Osteoblast (primary cell): ENCODE data around the gene MAGEB10. TPM values are rescaled to one million over a fixed set of nuclear protein-coding genes. Genes with fewer than 3 reads are reported as not detected.

Experiments
- DNase-seq: peaks from one replicate; pipeline ENCODE4 v3.0.0; 2011; ENCODE audit warnings: low spot score, mixed read lengths; ENCODE audit not compliant: insufficient read length; ENCODE audit errors: missing footprints
- H2AFZ ChIP-seq: 2 replicates; pipeline ENCODE4 v1.6.0; 2011; ENCODE audit warnings: mild to moderate bottlenecking, low read length
- H3K27ac ChIP-seq: 2 replicates; pipeline ENCODE4 v1.5.1; 2011; ENCODE audit warnings: mild to moderate bottlenecking, low read depth, low read length, moderate library complexity
- H3K27me3 ChIP-seq: 2 replicates; pipeline ENCODE4 v1.6.0; 2012; ENCODE audit warnings: mild to moderate bottlenecking, control low read depth, inconsistent platforms, low read length, moderate library complexity; ENCODE audit not compliant: insufficient read depth
- H3K36me3 ChIP-seq: 2 replicates; pipeline ENCODE4 v1.5.1; 2011; ENCODE audit warnings: mild to moderate bottlenecking, low read length, control low read depth, moderate library complexity; ENCODE audit not compliant: insufficient read depth
- H3K4me1 ChIP-seq: 2 replicates; pipeline ENCODE4 v1.5.1; 2011; ENCODE audit warnings: mild to moderate bottlenecking, low read length, control low read depth, moderate library complexity; ENCODE audit not compliant: insufficient read depth
- H3K4me2 ChIP-seq: 2 replicates; pipeline ENCODE4 v1.6.0; 2011; ENCODE audit warnings: mild to moderate bottlenecking, low read length; ENCODE audit not compliant: insufficient read depth
- H3K4me3 ChIP-seq: fragments of 200-600 bp; sonication (generic); 3 replicates; pipeline ENCODE4 v1.5.1; 2012; ENCODE audit warnings: mild to moderate bottlenecking, low read length, inconsistent platforms; ENCODE audit not compliant: insufficient read depth
- H3K79me2 ChIP-seq: 2 replicates; pipeline ENCODE4 v1.6.0; 2012; ENCODE audit warnings: mild to moderate bottlenecking, low read length, control low read depth, inconsistent platforms; ENCODE audit not compliant: insufficient read depth
- H3K9me3 ChIP-seq: 2 replicates; pipeline ENCODE4 v1.5.1; 2011; ENCODE audit warnings: low read depth, low read length, control low read depth
- H4K20me1 ChIP-seq: 2 replicates; pipeline ENCODE4 v1.6.0; 2012; ENCODE audit warnings: mild to moderate bottlenecking, low read length, control low read depth; ENCODE audit not compliant: insufficient read depth
- CTCF ChIP-seq: IDR thresholded peaks from 2 replicates; pipeline ENCODE4 v1.5.1; 2011; ENCODE audit warnings: mild to moderate bottlenecking, low read depth, low read length, moderate library complexity; ENCODE audit errors: extremely low read depth
- total RNA-seq: library from RNA; depleted of rRNA; stranded (reverse); fragments of >200 nt; gene quantifications from 2 replicates; pipeline ENCODE4 v1.2.3, GENCODE V29; 2012

MAGEB10 gene
- total RNA-seq, 1 donor: not detected

- Histone ChIP-seq H3K4me1 (no peaks in the 10 kb centered on the region), H3K79me2 (no peaks in the 10 kb centered on the region), H2AFZ (no peak overlapping the region), H3K4me2 (no peak overlapping the region), H4K20me1 (no peaks in the 10 kb centered on the region), H3K27me3 (no peaks in the 10 kb centered on the region), H3K9me3 (no peaks in the 10 kb centered on the region), H3K4me3 (no peak overlapping the region), H3K27ac (no peak overlapping the region), H3K36me3 (no peaks in the 10 kb centered on the region)
- DNase-seq: no peak
- no peak for TF ChIP-seq CTCF
Measured at GRCh38 chrX:27842859-27843258, 35.1 kb downstream of the MAGEB10 start.

- DNase-seq: no peak
- no peaks in the 10 kb centered on the region for H3K79me2 ChIP-seq
- no peak overlapping the region for H3K4me3 ChIP-seq
- no peak overlapping the region for H2AFZ ChIP-seq
- no peak for TF ChIP-seq CTCF
- H3K4me2 ChIP-seq: no peak overlapping the region
- no peaks in the 10 kb centered on the region for H3K4me1 ChIP-seq
- H3K36me3 ChIP-seq: no peaks in the 10 kb centered on the region
- no peak overlapping the region for H3K27ac ChIP-seq
- no peaks in the 10 kb centered on the region for H4K20me1 ChIP-seq
- H3K27me3 ChIP-seq: no peaks in the 10 kb centered on the region
- H3K9me3 ChIP-seq: no peaks in the 10 kb centered on the region
Measured at GRCh38 chrX:27860337-27860736, 52.5 kb downstream of the MAGEB10 start.

GRCh38 chrX:27863809-27864208 is 56.0 kb downstream of the MAGEB10 start:
- no peak for DNase-seq
- Histone ChIP-seq H3K27ac (no peak overlapping the region), H3K4me3 (no peak overlapping the region), H3K27me3 (no peaks in the 10 kb centered on the region), H3K79me2 (no peaks in the 10 kb centered on the region), H3K4me1 (no peaks in the 10 kb centered on the region), H4K20me1 (no peaks in the 10 kb centered on the region), H3K9me3 (no peaks in the 10 kb centered on the region), H2AFZ (no peak overlapping the region), H3K4me2 (no peak overlapping the region), H3K36me3 (no peaks in the 10 kb centered on the region)
- no peak for TF ChIP-seq CTCF

Other genes with a start within 250 kb of the MAGEB10 start
- gene DCAF8L2, start 217.6 kb upstream of the MAGEB10 start, total RNA-seq: not detected in 2 replicates
- not detected in 2 replicates for gene DCAF8L1, start 173.5 kb downstream of the MAGEB10 start, total RNA-seq